Activated T-cell treated with anti-CD3 and anti-CD28 coated beads for 4 hours (primary cell): Measurements from ENCODE around the gene ACTR1B.
A peak's percentile ranks its signal among the peaks of the same experiment; 100 is the strongest.
"Not testable (repeated sequence)": the region's sequence is repeated elsewhere in the genome, so short reads cannot be mapped to it uniquely, and the experiment has no call there.

Source experiments
- DNase-seq: peaks from one replicate; pipeline ENCODE4 v3.0.0-alpha.2; 2020

ACTR1B gene

GRCh38 chr2:97657986-97658690, 5.7 kb downstream of the ACTR1B start:
- DNase-seq = no peak

- no peak for DNase-seq
These were observed 6.8 kb downstream of the ACTR1B start for GRCh38 chr2:97656905-97657587.

- no peak for DNase-seq
These were observed 7.6 kb downstream of the ACTR1B start for GRCh38 chr2:97656129-97656755.

- no peak for DNase-seq
These were observed 9.1 kb downstream of the ACTR1B start for GRCh38 chr2:97654791-97655190.

GRCh38 chr2:97654309-97654708, 9.5 kb downstream of the ACTR1B start:
- no peak for DNase-seq

- no peak for DNase-seq
These were observed 10.0 kb downstream of the ACTR1B start for GRCh38 chr2:97653874-97654273.

- no peak for DNase-seq
These were observed 10.4 kb downstream of the ACTR1B start for GRCh38 chr2:97653473-97653872.

- no peak for DNase-seq
These were observed 12.7 kb downstream of the ACTR1B start for GRCh38 chr2:97651114-97651513.

- DNase-seq = no peak
These were observed 16.9 kb downstream of the ACTR1B start for GRCh38 chr2:97646977-97647376.

GRCh38 chr2:97645695-97646629, 17.9 kb downstream of the ACTR1B start, which contains the start of gene COX5B:
Gene COX5B (plus strand): TSS chr2:97646062. CDS start chr2:97646087, 25 bp downstream.
- peak; percentile 99 for DNase-seq

- peak; percentile 27 for DNase-seq
These were observed 18.6 kb downstream of the ACTR1B start for GRCh38 chr2:97645112-97645694.

- no peak for DNase-seq
These were observed 19.7 kb downstream of the ACTR1B start for GRCh38 chr2:97644023-97644717.

- not testable (repeated sequence) for DNase-seq
These were observed 37.8 kb downstream of the ACTR1B start for GRCh38 chr2:97626049-97626430.

- DNase-seq = not testable (repeated sequence)
These were observed 38.3 kb downstream of the ACTR1B start for GRCh38 chr2:97625354-97626048.

- not testable (repeated sequence) for DNase-seq
These were observed 40.9 kb downstream of the ACTR1B start for GRCh38 chr2:97622976-97623375.

GRCh38 chr2:97620492-97620891, 43.4 kb downstream of the ACTR1B start:
- not testable (repeated sequence) for DNase-seq

- not testable (repeated sequence) for DNase-seq
These were observed 44.7 kb downstream of the ACTR1B start for GRCh38 chr2:97618939-97619827.

GRCh38 chr2:97617911-97618310, 45.9 kb downstream of the ACTR1B start:
- no peak for DNase-seq

GRCh38 chr2:97615746-97616145, 48.1 kb downstream of the ACTR1B start:
- not testable (repeated sequence) for DNase-seq

- not testable (repeated sequence) for DNase-seq
These were observed 51.9 kb downstream of the ACTR1B start for GRCh38 chr2:97611895-97612294.
